GM19043 (cell line): ENCODE measurements around the gene P2RY12.

Experiments used
- ATAC-seq: cut with Tn5 transposase; IDR thresholded peaks from one replicate; pipeline ENCODE4 v1.9.1; 2021; ENCODE audit warnings: low read depth; ENCODE audit not compliant: unreplicated experiment

P2RY12 gene

GRCh38 chr3:151384741-151385174, at the start of gene P2RY12:
P2RY12 (minus strand) TSS chr3:151384753; CDS start chr3:151338845, 45,908 bp downstream.
- ATAC-seq: peak; percentile 36

GRCh38 chr3:151432616-151433372, 48.2 kb upstream of the P2RY12 start:
- ATAC-seq: no peak

- ATAC-seq: no peak
Observed at GRCh38 chr3:151431940-151432339, 47.4 kb upstream of the P2RY12 start.

GRCh38 chr3:151430821-151431484, 46.4 kb upstream of the P2RY12 start:
- ATAC-seq: no peak

GRCh38 chr3:151428386-151428785, 43.8 kb upstream of the P2RY12 start:
- ATAC-seq: no peak

GRCh38 chr3:151426341-151426657, 41.7 kb upstream of the P2RY12 start:
- ATAC-seq: peak; percentile 74

- ATAC-seq: peak; percentile 18
Observed at GRCh38 chr3:151425627-151426340, 41.2 kb upstream of the P2RY12 start.

GRCh38 chr3:151423091-151423490, 38.5 kb upstream of the P2RY12 start:
- no peak for ATAC-seq

GRCh38 chr3:151421938-151422337, 37.4 kb upstream of the P2RY12 start:
- no peak for ATAC-seq

GRCh38 chr3:151419806-151420205, 35.3 kb upstream of the P2RY12 start:
- no peak for ATAC-seq

GRCh38 chr3:151415289-151415688, 30.7 kb upstream of the P2RY12 start:
- no peak for ATAC-seq

GRCh38 chr3:151412989-151413388, 28.4 kb upstream of the P2RY12 start:
- ATAC-seq: no peak

- no peak for ATAC-seq
Observed at GRCh38 chr3:151410891-151411559, 26.5 kb upstream of the P2RY12 start.

GRCh38 chr3:151407928-151408327, 23.4 kb upstream of the P2RY12 start:
- ATAC-seq: no peak

GRCh38 chr3:151404316-151404715, 19.8 kb upstream of the P2RY12 start:
- ATAC-seq: peak; percentile 60

GRCh38 chr3:151403246-151403645, 18.7 kb upstream of the P2RY12 start:
- no peak for ATAC-seq

- no peak for ATAC-seq
Observed at GRCh38 chr3:151402349-151402748, 17.8 kb upstream of the P2RY12 start.

- ATAC-seq: no peak
Observed at GRCh38 chr3:151400341-151400740, 15.8 kb upstream of the P2RY12 start.

- no peak for ATAC-seq
Observed at GRCh38 chr3:151398895-151399294, 14.3 kb upstream of the P2RY12 start.

- ATAC-seq: no peak
Observed at GRCh38 chr3:151395806-151396205, 11.3 kb upstream of the P2RY12 start.

GRCh38 chr3:151394611-151395010, 10.1 kb upstream of the P2RY12 start:
- ATAC-seq: no peak
